ENCODE measurements around the gene TSPYL4. TPM values are rescaled to one million over a fixed set of nuclear protein-coding genes. Genes with fewer than 3 reads are reported as not detected.

TSPYL4 gene
- polyA plus RNA-seq, 1 donor (not counting 4 experiments of a cell fraction or from before 2014, with no cell fraction given) = 8.1 TPM

GRCh38 chr6:116221067-116221466 lies 32.8 kb downstream of the TSPYL4 start:
- dilution Hi-C loops (cut with MboI; ENCODE audit: extremely low pct_ligation_motif_present, low sequenced_read_pairs) = no loop called here

GRCh38 chr6:116218866-116219265 lies 35.0 kb downstream of the TSPYL4 start:
- Histone ChIP-seq H3K4me2 (ENCODE audit: control insufficient read depth, extremely low read depth, insufficient read depth, low read depth, low read length) (no peak overlapping the region), H3K27ac (ENCODE audit: control insufficient read depth, insufficient read depth, low read length) (no peak overlapping the region), H3K9me3 (ENCODE audit: control insufficient read depth, low read depth, low read length) (no peaks in the 10 kb centered on the region), H3K36me3 (ENCODE audit: control insufficient read depth in 2 of 2, extremely low read depth in 1 of 2, insufficient read depth in 2 of 2, low read length in 2 of 2) (no peaks in the 10 kb centered on the region), H3K4me3 (ENCODE audit: control insufficient read depth in 2 of 3, extremely low read depth in 1 of 3, insufficient read depth in 2 of 3, low read depth in 1 of 3, low read length in 3 of 3) (no peak overlapping the region), H2AFZ (ENCODE audit: control insufficient read depth, low read length) (no peak overlapping the region), H3K79me2 (ENCODE audit: control insufficient read depth, insufficient read depth, low read length) (no peaks in the 10 kb centered on the region), H3K27me3 (ENCODE audit: control insufficient read depth, extremely low read depth, insufficient read depth, low read length) (no peaks in the 10 kb centered on the region), H4K20me1 (ENCODE audit: control insufficient read depth, extremely low read depth, insufficient read depth, low read length) (no peaks in the 10 kb centered on the region), H3K9me1 (ENCODE audit: control insufficient read depth, extremely low read depth, insufficient read depth, low read length) (no peaks in the 10 kb centered on the region), H3K4me1 (ENCODE audit: control insufficient read depth, extremely low read depth, insufficient read depth, low read length) (peaks cover 7% of the 10 kb centered on the region), H3K9ac (ENCODE audit: control insufficient read depth, extremely low read depth, insufficient read depth, low read length) (no peak overlapping the region)
- FAIRE-seq = no peak
- TF ChIP-seq CTCF (optimal IDR thresholded peaks at IDR 0.05 in 1 of 3, IDR thresholded peaks at IDR 0.05 in 1 of 3, conservative IDR thresholded peaks at IDR 0.05 in 1 of 3; ENCODE audit: extremely low read depth in 1 of 3, insufficient read depth in 2 of 3, low read length in 3 of 3) = no peak
- no peak for TF ChIP-seq EZH2 (IDR thresholded peaks at IDR 0.05; ENCODE audit: low read length)
- DNase-seq (ENCODE audit: low read depth, low spot score) = no peak
- dilution Hi-C loops (cut with MboI; ENCODE audit: extremely low pct_ligation_motif_present, low sequenced_read_pairs) = no loop called here

More at GRCh38 chr6:116221067-116221466, 32.8 kb downstream of the TSPYL4 start:
- Histone ChIP-seq H3K9ac (ENCODE audit: control insufficient read depth, extremely low read depth, insufficient read depth, low read length) (no peak overlapping the region), H3K9me1 (ENCODE audit: control insufficient read depth, extremely low read depth, insufficient read depth, low read length) (no peaks in the 10 kb centered on the region), H3K9me3 (ENCODE audit: control insufficient read depth, low read depth, low read length) (no peaks in the 10 kb centered on the region), H2AFZ (ENCODE audit: control insufficient read depth, low read length) (no peak overlapping the region), H3K27me3 (ENCODE audit: control insufficient read depth, extremely low read depth, insufficient read depth, low read length) (no peaks in the 10 kb centered on the region), H3K4me3 (ENCODE audit: control insufficient read depth in 2 of 3, extremely low read depth in 1 of 3, insufficient read depth in 2 of 3, low read depth in 1 of 3, low read length in 3 of 3) (no peak overlapping the region), H3K27ac (ENCODE audit: control insufficient read depth, insufficient read depth, low read length) (no peak overlapping the region), H3K36me3 (ENCODE audit: control insufficient read depth in 2 of 2, extremely low read depth in 1 of 2, insufficient read depth in 2 of 2, low read length in 2 of 2) (peaks cover 0 to 4% of the 10 kb centered on the region in 2 experiments), H3K4me2 (ENCODE audit: control insufficient read depth, extremely low read depth, insufficient read depth, low read depth, low read length) (no peak overlapping the region), H3K79me2 (ENCODE audit: control insufficient read depth, insufficient read depth, low read length) (no peaks in the 10 kb centered on the region), H4K20me1 (ENCODE audit: control insufficient read depth, extremely low read depth, insufficient read depth, low read length) (no peaks in the 10 kb centered on the region), H3K4me1 (ENCODE audit: control insufficient read depth, extremely low read depth, insufficient read depth, low read length) (no peaks in the 10 kb centered on the region)
- TF ChIP-seq EZH2 (IDR thresholded peaks at IDR 0.05; ENCODE audit: low read length) (no peak), CTCF (optimal IDR thresholded peaks at IDR 0.05 in 1 of 3, IDR thresholded peaks at IDR 0.05 in 1 of 3, conservative IDR thresholded peaks at IDR 0.05 in 1 of 3; ENCODE audit: extremely low read depth in 1 of 3, insufficient read depth in 2 of 3, low read length in 3 of 3) (no peak)
- no peak for DNase-seq (ENCODE audit: low read depth, low spot score)
- FAIRE-seq = peak; percentile 39
